Activated T-helper 17 cell treated with anti-CD3 and anti-CD28 coated beads, Interleukin-2, amount 50 U/mL, for 72 hours (primary cell): ENCODE data around the gene AZIN2. TPM values are rescaled to one million over a fixed set of nuclear protein-coding genes. Genes with fewer than 3 reads are reported as not detected.
A peak's percentile ranks its signal among the peaks of the same experiment; 100 is the strongest.
"Not testable (repeated sequence)": the region's sequence is repeated elsewhere in the genome, so short reads cannot be mapped to it uniquely, and the experiment has no call there.

Experiments used
- ATAC-seq: fragments of 150-1000 bp; cut with Tn5 transposase; replicated peaks from 2 replicates; pipeline ENCODE4 v1.10.0; 2021; ENCODE audit warnings: mild to moderate bottlenecking, moderate library complexity
- H3K27ac Mint-ChIP-seq: one replicate; pipeline ENCODE4 v1.8.0; 2022; ENCODE audit warnings: mixed read lengths
- H3K27me3 Mint-ChIP-seq: one replicate; pipeline ENCODE4 v1.8.0; 2022; ENCODE audit warnings: mixed read lengths
- H3K36me3 Mint-ChIP-seq: one replicate; pipeline ENCODE4 v1.8.0; 2022; ENCODE audit warnings: low read depth, mild to moderate bottlenecking, mixed read lengths
- H3K4me1 Mint-ChIP-seq: one replicate; pipeline ENCODE4 v1.8.0; 2022; ENCODE audit warnings: mixed read lengths
- H3K4me3 Mint-ChIP-seq: one replicate; pipeline ENCODE4 v1.8.0; 2022; ENCODE audit warnings: mild to moderate bottlenecking, mixed read lengths
- H3K9me3 Mint-ChIP-seq: one replicate; pipeline ENCODE4 v1.8.0; 2022; ENCODE audit warnings: mixed read lengths
- total RNA-seq, 2 donors: library from RNA; stranded (reverse); gene quantifications; one replicate each; pipeline ENCODE4 v1.2.3, GENCODE V29; 2022

Gene AZIN2
- total RNA-seq: 1 to 10 TPM; 3.4 to 3.7 TPM

DNA sequence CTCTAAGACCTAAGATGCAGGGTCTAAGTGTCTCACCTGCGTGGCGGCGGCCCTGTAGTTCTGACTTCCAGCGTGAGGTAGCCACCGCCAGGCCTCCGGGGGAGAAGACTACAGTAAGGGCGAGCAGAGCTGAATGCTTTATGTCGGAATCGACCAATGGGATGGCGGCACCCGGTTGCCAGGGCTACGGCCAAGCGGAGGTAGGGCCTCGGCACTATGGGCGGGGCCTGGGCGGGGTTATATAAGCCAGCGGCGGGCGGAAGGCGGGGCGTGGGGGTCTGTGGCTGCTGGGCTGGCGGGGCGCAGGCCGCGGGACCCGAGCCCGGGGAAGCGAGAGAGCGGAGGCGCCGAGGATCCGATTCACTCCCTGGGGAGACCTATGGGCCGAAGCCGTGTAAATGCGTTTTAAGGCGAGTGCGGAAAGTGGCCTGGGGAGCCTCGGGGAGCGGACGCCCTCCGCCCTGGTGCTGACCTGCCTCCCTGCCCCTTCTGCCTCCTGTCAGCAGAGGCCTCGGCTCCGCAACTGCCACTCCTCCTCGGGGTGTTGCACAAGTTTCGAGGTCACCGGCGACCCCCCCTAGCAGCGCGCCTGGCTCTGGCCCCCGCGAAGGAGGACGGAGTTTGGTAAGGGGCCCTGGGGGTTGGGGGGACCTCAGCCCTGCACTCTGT, at the start of gene AZIN2:
Gene AZIN2 (plus strand): TSS at position 269 of the 669 bp plus-strand sequence. CDS start 1,097 bp downstream, outside the sequence.
- Mint-ChIP-seq H3K27me3 (no peaks in the 10 kb centered on the region), H3K4me3 (peak within 1 kb of the TSS; percentile 71), H3K36me3 (no peaks in the 10 kb centered on the region), H3K4me1 (peaks cover 13% of the 10 kb centered on the region), H3K27ac (peak within 1 kb of the TSS; percentile 61), H3K9me3 (no peaks in the 10 kb centered on the region)
- ATAC-seq: peak; percentile 100

DNA sequence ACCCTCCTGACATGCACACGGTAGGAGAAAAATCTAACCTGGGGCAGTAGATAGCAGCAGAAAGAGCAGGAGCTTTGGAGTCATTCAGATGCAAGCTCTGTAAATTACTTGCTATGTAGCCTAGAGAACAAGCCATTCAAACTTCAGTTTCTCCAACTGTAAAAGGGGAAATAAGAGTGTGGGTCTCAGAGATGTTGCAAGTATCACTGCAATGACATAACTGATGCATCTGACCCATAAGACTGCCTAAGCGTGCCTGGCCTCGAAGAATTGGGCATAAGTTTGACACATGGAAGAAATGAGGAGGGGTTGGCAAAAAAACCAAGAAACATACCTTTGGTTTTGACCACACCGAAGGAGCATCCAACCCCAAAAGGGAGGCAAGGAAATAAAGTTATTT, 49.4 kb upstream of the AZIN2 start:
- peaks cover 39% of the 10 kb centered on the region for H3K4me1 Mint-ChIP-seq
- H3K36me3 Mint-ChIP-seq: peaks cover 97% of the 10 kb centered on the region
- ATAC-seq: no peak

DNA sequence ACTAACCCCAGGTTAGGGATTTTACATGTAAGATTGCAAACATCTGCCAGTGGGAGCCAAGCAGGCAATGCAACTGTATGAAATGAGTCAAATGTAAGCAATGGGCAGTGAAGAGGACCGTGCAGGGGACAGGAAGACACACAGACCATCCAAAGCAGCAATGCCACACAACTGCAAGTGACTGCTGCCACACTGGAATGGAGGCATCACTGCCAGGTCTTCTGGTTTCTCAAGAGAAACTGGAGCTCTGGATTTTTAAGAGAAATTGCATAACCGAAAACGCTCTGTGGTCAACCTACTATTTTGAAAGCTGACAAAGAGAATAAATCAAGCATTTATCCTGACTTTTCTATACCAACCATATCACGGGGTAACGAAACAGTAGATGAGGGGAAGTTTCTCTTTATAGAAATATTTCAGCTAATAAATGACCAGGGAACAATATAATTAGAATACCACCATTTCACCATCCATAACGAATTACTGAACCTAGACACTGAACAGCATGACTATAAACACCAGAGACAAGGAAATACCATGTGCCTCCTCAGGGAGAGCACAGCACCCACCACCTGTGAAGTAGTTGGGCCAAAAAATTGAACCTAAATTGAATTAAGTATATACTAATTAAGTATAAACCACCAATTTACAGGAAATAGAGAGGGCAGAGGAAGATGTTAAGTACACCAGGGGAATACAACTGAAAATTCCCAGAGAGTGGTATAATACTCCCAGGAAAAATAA, 48.7 kb upstream of the AZIN2 start:
- Mint-ChIP-seq H3K36me3 (peaks cover 96% of the 10 kb centered on the region), H3K9me3 (no peaks in the 10 kb centered on the region), H3K27ac (no peak overlapping the region), H3K4me3 (peak overlapping the region; percentile 43), H3K4me1 (peaks cover 39% of the 10 kb centered on the region), H3K27me3 (no peaks in the 10 kb centered on the region)
- ATAC-seq: no peak

More for the DNA sequence above, 49.4 kb upstream of the AZIN2 start:
- H3K9me3 Mint-ChIP-seq: no peaks in the 10 kb centered on the region
- peak overlapping the region; percentile 43 for H3K4me3 Mint-ChIP-seq
- H3K27ac Mint-ChIP-seq: peak overlapping the region; percentile 42
- H3K27me3 Mint-ChIP-seq: no peaks in the 10 kb centered on the region

DNA sequence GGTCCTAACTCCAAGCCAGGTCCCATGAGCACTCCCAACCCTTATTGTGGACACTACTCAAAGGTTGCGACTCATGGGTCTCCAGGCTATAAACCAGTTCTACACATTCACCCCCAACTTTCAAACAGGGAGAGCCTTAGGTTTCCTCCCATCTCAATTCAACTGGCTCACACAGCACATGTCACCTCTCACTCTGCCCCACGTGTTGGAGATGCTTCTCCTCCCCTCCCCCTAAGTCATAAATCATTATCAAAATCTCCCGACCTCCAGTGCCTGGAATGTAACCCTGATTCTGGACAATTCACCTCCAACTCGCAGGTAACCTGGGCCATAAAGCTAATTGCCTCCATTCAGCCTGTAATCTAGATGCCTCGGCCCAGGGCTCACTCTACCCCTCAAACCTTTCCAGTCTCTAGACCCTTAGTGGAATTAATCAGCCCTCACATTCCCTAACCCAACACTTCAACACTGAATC, 44.9 kb upstream of the AZIN2 start:
- ATAC-seq: peak; percentile 0
- Mint-ChIP-seq H3K36me3 (peaks cover 58% of the 10 kb centered on the region), H3K27ac (peak overlapping the region; percentile 88), H3K4me1 (peaks cover 21% of the 10 kb centered on the region), H3K27me3 (no peaks in the 10 kb centered on the region), H3K4me3 (peak overlapping the region; percentile 87), H3K9me3 (no peaks in the 10 kb centered on the region)

DNA sequence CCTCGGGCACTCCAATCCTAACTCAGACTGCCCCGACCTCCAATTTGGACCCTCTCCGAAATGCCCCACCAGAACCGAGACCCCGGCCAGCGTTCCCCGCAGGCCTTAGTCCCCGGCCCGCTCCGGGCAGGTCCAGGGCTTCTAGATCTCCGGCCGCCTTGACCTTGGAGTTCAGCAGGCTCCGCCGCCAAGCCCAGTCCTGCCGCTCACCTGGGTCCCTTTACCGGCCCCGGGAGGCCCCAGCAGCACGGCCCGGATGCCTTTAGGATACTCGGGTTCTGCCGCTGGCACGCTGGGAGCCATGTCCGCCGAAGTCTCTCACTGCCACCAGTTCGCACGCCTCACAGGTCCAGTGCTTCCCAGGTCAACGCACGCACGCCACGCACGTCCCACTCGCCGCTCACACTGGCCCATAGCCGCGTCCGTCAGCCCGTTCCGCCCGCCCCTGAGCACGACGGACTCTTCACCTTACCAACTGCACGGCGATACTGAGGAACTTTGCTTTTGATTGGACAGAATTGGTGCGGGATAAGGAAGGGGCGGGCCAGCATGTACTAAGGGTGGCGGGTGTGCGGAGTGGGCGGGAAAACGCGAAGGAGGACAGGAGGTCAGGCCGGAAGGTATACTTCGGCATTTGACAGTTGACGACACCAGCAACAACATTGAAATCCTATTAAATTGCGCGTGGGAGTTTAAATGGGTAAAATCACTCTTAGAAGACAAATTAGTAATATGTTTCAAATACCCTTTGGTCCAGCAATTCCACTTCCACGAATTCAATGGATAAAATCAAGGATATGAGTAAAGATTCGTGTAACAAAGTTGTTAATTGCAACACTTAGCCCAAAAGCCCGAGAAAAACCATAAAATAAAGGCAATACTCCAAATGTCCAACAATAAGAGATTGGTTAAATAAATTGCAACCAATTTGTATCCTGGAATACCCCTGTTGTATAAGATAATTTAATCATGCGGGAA, 44.1 kb upstream of the AZIN2 start, which contains the start of gene AK2:
Gene AK2 (minus strand): TSS at position 358 of the 978 bp plus-strand sequence. CDS start 55 bp downstream, at position 303.
- peak; percentile 99 for ATAC-seq
- peak within 1 kb of the TSS; percentile 87 for H3K4me3 Mint-ChIP-seq
- H3K27me3 Mint-ChIP-seq: no peaks in the 10 kb centered on the region
- H3K36me3 Mint-ChIP-seq: peaks cover 51% of the 10 kb centered on the region
- peak within 1 kb of the TSS; percentile 88 for H3K27ac Mint-ChIP-seq
- H3K4me1 Mint-ChIP-seq: peaks cover 14% of the 10 kb centered on the region
- no peaks in the 10 kb centered on the region for H3K9me3 Mint-ChIP-seq

DNA sequence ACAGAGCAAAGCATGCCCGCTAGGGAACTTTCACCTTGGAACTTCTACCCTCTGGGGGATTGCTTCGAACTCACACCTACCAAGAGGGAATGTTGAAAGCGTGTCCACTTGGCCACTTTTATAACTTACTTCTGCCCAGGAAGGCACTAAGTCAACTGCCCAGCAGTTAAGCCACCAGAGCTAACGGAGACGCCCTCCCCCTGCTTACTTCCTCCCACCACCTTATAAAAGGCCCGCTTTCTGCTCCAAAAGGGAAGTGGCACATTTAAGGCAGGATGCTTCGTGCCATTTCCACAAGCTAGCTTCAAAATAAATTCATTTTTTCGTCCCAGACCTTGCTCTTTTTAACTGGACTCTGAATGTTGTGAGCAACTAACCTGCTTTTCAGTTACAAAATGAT, 41.1 kb upstream of the AZIN2 start:
- no peak overlapping the region for H3K4me3 Mint-ChIP-seq
- H3K4me1 Mint-ChIP-seq: no peaks in the 10 kb centered on the region
- H3K9me3 Mint-ChIP-seq: no peaks in the 10 kb centered on the region
- no peak overlapping the region for H3K27ac Mint-ChIP-seq
- H3K36me3 Mint-ChIP-seq: peaks cover 22% of the 10 kb centered on the region
- H3K27me3 Mint-ChIP-seq: no peaks in the 10 kb centered on the region
- ATAC-seq: no peak

DNA sequence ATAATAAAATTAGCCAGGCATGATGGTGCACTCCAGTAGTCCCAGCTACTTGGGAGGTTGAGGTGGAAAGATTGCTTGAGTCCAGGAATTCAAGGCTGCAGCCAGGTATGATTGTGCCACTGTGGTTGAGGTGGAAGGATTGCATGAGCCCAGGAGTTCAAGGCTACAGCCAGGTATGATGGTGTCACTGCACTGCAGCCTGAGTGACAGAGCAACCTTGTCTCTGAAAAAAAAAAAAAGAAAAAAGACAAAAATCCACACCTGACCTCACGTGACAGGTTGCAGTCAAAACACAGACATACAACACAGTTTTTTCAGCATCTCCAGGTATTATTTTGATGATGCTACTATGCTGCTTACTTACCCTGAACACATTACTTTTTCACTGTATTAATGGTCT, 39.9 kb upstream of the AZIN2 start:
- no peaks in the 10 kb centered on the region for H3K27me3 Mint-ChIP-seq
- H3K9me3 Mint-ChIP-seq: no peaks in the 10 kb centered on the region
- no peak overlapping the region for H3K27ac Mint-ChIP-seq
- no peak for ATAC-seq
- H3K36me3 Mint-ChIP-seq: peaks cover 10% of the 10 kb centered on the region
- no peak overlapping the region for H3K4me3 Mint-ChIP-seq
- H3K4me1 Mint-ChIP-seq: peaks cover 3% of the 10 kb centered on the region

DNA sequence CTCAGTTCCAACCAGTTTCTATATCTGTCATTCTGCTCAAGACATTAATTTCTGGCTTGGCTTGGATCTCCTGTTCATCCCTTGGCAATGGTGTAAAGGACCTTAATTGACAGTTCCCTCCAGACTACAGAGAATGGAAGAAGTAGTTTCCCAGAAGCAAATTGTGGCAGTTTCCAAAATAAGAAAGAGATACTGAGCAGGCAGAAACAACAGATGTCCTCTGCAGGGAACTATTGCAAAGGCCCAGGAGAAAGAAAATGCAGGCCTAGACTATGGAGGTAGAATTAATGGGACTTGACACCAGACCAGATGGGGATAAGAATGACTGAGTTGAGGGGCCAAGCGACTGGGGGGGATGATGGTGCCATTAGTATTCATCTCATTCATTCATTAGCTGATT, 38.1 kb upstream of the AZIN2 start:
- no peaks in the 10 kb centered on the region for H3K36me3 Mint-ChIP-seq
- peaks cover 6% of the 10 kb centered on the region for H3K4me1 Mint-ChIP-seq
- no peaks in the 10 kb centered on the region for H3K27me3 Mint-ChIP-seq
- no peak overlapping the region for H3K4me3 Mint-ChIP-seq
- no peak overlapping the region for H3K27ac Mint-ChIP-seq
- no peaks in the 10 kb centered on the region for H3K9me3 Mint-ChIP-seq
- no peak for ATAC-seq

DNA sequence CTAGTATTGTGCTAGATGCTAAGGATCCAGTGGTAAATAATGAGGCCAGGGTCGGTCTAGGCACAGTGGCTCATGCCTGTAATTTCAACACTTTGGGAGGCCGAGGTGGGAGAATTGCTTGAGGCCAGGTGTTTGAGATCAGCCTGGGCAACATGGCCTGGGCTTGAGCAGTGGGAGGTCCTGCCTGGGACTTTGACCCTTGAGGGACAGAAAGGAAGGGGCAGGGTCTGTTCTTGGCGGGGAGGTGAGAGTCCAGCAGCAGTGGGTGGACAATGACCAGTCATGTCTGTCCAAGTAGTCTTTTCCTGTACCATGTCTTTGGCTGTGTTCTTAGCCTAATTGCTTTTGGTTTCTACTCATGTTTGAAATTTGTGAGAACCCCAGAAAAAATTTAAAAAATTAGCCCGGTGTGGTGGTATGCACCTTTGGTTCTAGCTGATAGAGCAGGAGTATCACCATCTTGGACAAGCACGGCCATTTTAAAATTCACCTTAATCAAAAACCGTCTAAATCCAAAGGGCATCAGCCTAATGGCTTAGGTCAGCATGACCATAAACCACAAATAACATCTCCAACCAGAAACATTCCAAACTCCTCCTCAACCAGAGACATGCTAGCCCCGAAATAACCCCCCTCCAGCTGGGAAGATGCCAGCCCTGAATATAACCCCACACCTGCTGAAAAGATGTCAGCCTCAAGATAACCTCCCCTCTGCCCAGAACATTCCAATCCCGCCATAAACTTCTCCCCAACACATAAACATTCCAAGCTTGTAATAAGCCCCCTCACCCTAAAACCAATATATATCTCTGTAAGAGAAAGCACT, 37.5 kb upstream of the AZIN2 start:
- Mint-ChIP-seq H3K36me3 (no peaks in the 10 kb centered on the region), H3K27ac (no peak overlapping the region), H3K27me3 (no peaks in the 10 kb centered on the region), H3K9me3 (no peaks in the 10 kb centered on the region), H3K4me3 (no peak overlapping the region), H3K4me1 (peaks cover 6% of the 10 kb centered on the region)
- no peak for ATAC-seq

DNA sequence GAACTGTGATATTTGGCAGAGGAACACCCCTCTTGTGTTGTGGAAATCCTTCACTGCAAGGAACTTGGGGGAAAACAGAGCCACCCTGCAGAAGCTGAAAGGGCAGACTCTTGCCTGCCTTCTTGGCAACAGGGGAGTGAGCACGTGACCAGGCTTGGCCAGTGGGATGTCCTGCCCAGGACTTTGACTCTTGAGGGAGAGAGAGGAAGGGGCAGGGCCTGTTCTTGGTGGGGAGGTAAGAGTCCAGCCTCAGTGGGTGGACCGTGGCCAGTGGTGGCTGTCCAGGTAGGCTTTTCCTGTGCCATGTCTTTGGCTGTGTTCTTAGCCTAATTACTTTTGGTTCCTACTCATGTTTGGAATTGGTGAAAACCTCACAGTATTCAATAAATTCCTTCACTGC, 35.7 kb upstream of the AZIN2 start:
- peaks cover 6% of the 10 kb centered on the region for H3K4me1 Mint-ChIP-seq
- peak; percentile 29 for ATAC-seq
- no peaks in the 10 kb centered on the region for H3K36me3 Mint-ChIP-seq
- peak overlapping the region; percentile 59 for H3K27ac Mint-ChIP-seq
- H3K9me3 Mint-ChIP-seq: no peaks in the 10 kb centered on the region
- no peaks in the 10 kb centered on the region for H3K27me3 Mint-ChIP-seq
- H3K4me3 Mint-ChIP-seq: no peak overlapping the region

DNA sequence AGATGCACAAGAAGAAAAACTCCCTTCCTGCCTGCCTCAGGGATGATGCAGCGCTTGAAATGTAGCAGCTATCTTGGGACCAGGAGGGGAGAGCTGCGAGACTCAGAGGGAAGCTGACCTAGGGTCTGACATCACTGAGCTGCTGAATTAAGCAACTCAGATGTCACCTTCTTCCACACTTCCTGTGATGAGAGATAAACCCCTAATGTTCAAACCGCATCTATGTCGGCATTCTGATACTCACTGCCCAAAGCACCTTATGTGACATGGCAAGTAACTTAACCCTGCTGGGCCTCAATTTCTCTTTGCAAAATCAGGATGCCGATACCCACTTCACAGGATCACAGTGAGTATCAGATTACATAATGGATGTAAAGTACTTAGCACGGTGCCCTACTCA, 35.1 kb upstream of the AZIN2 start:
- H3K4me1 Mint-ChIP-seq: peaks cover 6% of the 10 kb centered on the region
- H3K9me3 Mint-ChIP-seq: no peaks in the 10 kb centered on the region

DNA sequence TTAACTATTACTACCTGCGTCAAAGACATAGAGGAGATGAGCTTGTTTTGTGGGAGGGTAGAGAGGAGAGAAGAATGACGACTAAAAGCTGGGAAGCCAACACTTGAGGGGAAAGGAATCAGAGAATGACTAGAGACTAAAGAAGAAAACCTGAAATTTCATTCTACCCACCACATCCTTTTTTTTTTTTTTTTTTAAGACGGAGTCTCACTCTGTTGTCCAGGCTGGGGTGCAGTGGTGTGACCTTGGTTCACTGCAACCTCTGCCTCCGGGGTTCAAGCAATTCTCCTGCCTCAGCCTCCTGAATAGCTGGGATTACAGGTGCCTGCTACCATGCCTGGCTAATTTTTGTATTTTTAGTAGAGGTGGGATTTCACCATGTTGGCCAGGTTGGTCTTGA, 34.7 kb upstream of the AZIN2 start:
- H3K36me3 Mint-ChIP-seq, H3K4me1 Mint-ChIP-seq, H3K27me3 Mint-ChIP-seq, H3K9me3 Mint-ChIP-seq: not testable (repeated sequence)
- peak; percentile 12 for ATAC-seq
- peak overlapping the region; percentile 59 for H3K27ac Mint-ChIP-seq
- H3K4me3 Mint-ChIP-seq: peak overlapping the region; percentile 8

More for the DNA sequence above, 35.1 kb upstream of the AZIN2 start:
- peak; percentile 65 for ATAC-seq
- peak overlapping the region; percentile 8 for H3K4me3 Mint-ChIP-seq
- H3K27ac Mint-ChIP-seq: peak overlapping the region; percentile 59
- no peaks in the 10 kb centered on the region for H3K36me3 Mint-ChIP-seq
- no peaks in the 10 kb centered on the region for H3K27me3 Mint-ChIP-seq

DNA sequence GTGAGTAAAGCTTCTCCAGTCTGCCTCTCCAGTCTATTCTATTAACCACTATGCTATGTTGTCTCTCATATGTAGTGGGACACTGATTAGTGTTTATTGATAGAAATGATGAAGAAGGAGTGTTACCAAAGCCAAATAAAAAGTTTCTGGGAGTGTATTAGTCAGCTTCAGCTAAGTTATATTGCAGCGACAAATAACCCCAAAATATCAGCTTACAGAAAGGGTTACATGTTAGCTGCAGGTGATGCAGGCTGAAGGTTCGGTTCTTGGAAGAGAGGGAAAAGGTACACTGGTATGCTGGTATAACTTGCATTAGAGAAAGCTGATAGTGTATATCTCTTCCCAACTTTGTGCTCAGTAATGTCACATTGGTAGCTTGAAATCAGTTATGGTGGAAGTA, 33.7 kb upstream of the AZIN2 start:
- no peaks in the 10 kb centered on the region for H3K36me3 Mint-ChIP-seq
- no peaks in the 10 kb centered on the region for H3K9me3 Mint-ChIP-seq
- peak overlapping the region; percentile 51 for H3K27ac Mint-ChIP-seq
- peaks cover 6% of the 10 kb centered on the region for H3K4me1 Mint-ChIP-seq
- no peak for ATAC-seq
- H3K27me3 Mint-ChIP-seq: no peaks in the 10 kb centered on the region
- no peak overlapping the region for H3K4me3 Mint-ChIP-seq
